ENCODE measurements around the gene SLC12A1. TPM values are rescaled to one million over a fixed set of nuclear protein-coding genes. Genes with fewer than 3 reads are reported as not detected.

Gene SLC12A1
- total RNA-seq, 2 donors from 2014 or later: 0.68 to 0.85 TPM

GRCh38 chr15:48233246-48233645 lies 27.1 kb downstream of the SLC12A1 start:
- TF ChIP-seq CTCF (IDR thresholded peaks at IDR 0.05): no peak
- no peak overlapping the region for H3K4me3 ChIP-seq

GRCh38 chr15:48239334-48239733 lies 33.2 kb downstream of the SLC12A1 start:
- Histone ChIP-seq H3K27ac (no peak overlapping the region), H3K4me3 (no peak overlapping the region), H3K27me3 (replicated peaks; ENCODE audit: insufficient read depth) (no peaks in the 10 kb centered on the region), H3K9me3 (no peaks in the 10 kb centered on the region), H3K36me3 (no peaks in the 10 kb centered on the region), H3K4me1 (ENCODE audit: control insufficient read depth in 1 of 2, low read depth in 2 of 2) (no peaks in the 10 kb centered on the region)
- TF ChIP-seq CTCF (IDR thresholded peaks at IDR 0.05): no peak
- no peak for ATAC-seq (ENCODE audit: insufficient number of reproducible peaks, low FRiP score, low read depth)
- no peak for DNase-seq (ENCODE audit: low spot score)

More at GRCh38 chr15:48233246-48233645, 27.1 kb downstream of the SLC12A1 start:
- Histone ChIP-seq H3K36me3 (no peaks in the 10 kb centered on the region), H3K9me3 (no peaks in the 10 kb centered on the region), H3K27ac (no peak overlapping the region), H3K27me3 (replicated peaks; ENCODE audit: insufficient read depth) (no peaks in the 10 kb centered on the region), H3K4me1 (ENCODE audit: control insufficient read depth in 1 of 2, low read depth in 2 of 2) (peaks cover 0 to 10% of the 10 kb centered on the region in 2 donors)
- DNase-seq (ENCODE audit: low spot score) (no peak), ATAC-seq (ENCODE audit: insufficient number of reproducible peaks, low FRiP score, low read depth) (no peak)

- H3K27ac ChIP-seq: no peak overlapping the region
- H3K9me3 ChIP-seq: no peaks in the 10 kb centered on the region
- TF ChIP-seq CTCF (IDR thresholded peaks at IDR 0.05): no peak
- ATAC-seq (ENCODE audit: insufficient number of reproducible peaks, low FRiP score, low read depth) (no peak), DNase-seq (ENCODE audit: low spot score) (no peak)
- no peaks in the 10 kb centered on the region for H3K4me1 ChIP-seq (ENCODE audit: control insufficient read depth in 1 of 2, low read depth in 2 of 2)
- H3K36me3 ChIP-seq: no peaks in the 10 kb centered on the region
- H3K4me3 ChIP-seq: no peak overlapping the region
- no peaks in the 10 kb centered on the region for H3K27me3 ChIP-seq (replicated peaks; ENCODE audit: insufficient read depth)
Measured at GRCh38 chr15:48242015-48242414, 35.9 kb downstream of the SLC12A1 start.

- DNase-seq (ENCODE audit: low spot score) (no peak), ATAC-seq (ENCODE audit: insufficient number of reproducible peaks, low FRiP score, low read depth) (no peak)
- TF ChIP-seq CTCF (IDR thresholded peaks at IDR 0.05): no peak
- H3K27ac ChIP-seq: no peak overlapping the region
- H3K36me3 ChIP-seq: no peaks in the 10 kb centered on the region
- H3K4me1 ChIP-seq (ENCODE audit: control insufficient read depth in 1 of 2, low read depth in 2 of 2): no peaks in the 10 kb centered on the region
- H3K9me3 ChIP-seq: no peaks in the 10 kb centered on the region
- H3K4me3 ChIP-seq: no peak overlapping the region
- H3K27me3 ChIP-seq (replicated peaks; ENCODE audit: insufficient read depth): no peaks in the 10 kb centered on the region
Measured at GRCh38 chr15:48242535-48242934, 36.4 kb downstream of the SLC12A1 start.

- DNase-seq (ENCODE audit: low spot score) (no peak), ATAC-seq (ENCODE audit: insufficient number of reproducible peaks, low FRiP score, low read depth) (no peak)
- Histone ChIP-seq H3K4me1 (ENCODE audit: control insufficient read depth in 1 of 2, low read depth in 2 of 2) (peaks cover 0 to under 1% of the 10 kb centered on the region in 2 donors), H3K4me3 (no peak overlapping the region), H3K27me3 (replicated peaks; ENCODE audit: insufficient read depth) (no peaks in the 10 kb centered on the region), H3K9me3 (no peaks in the 10 kb centered on the region), H3K36me3 (no peaks in the 10 kb centered on the region), H3K27ac (no peak overlapping the region)
- TF ChIP-seq CTCF (IDR thresholded peaks at IDR 0.05): no peak
Measured at GRCh38 chr15:48244921-48245320, 38.8 kb downstream of the SLC12A1 start.
